HEK293 (cell line): ENCODE results near the gene COL6A2.

Experiments
- CTCF ChIA-PET: fragments of 350-600 bp; formaldehyde crosslinking; extraction: SDS; loops from one replicate; lab custom pipeline; 2021; ENCODE audit warnings: antibody characterized with exemption; lab: Yijun Ruan, JAX
- POLR2A ChIA-PET: fragments of 300-600 bp; formaldehyde crosslinking; extraction: SDS; loops from one replicate; lab custom pipeline; 2020; ENCODE audit warnings: antibody characterized with exemption, inconsistent platforms; lab: Yijun Ruan, JAX
- H3K27ac ChIP-seq: fragments of 200-500 bp; sonication (Bioruptor generic); 2 replicates; pipeline ENCODE4 v1.5.1; 2014; ENCODE audit warnings: low read depth, low read length, control low read depth, inconsistent platforms; ENCODE audit errors: extremely low read depth
- H3K36me3 ChIP-seq, 2 experiments: fragments of 200-500 bp in 1 of 2; sonication (Bioruptor generic) in 1 of 2; 1 replicate in 1 of 2; 2 replicates in 1 of 2; pipeline ENCODE4 v1.5.1; 2014 to 2017; ENCODE audit warnings: inconsistent platforms in 2 of 2, low read length in 2 of 2; ENCODE audit not compliant: control insufficient read depth in 2 of 2, insufficient read depth in 1 of 2
- H3K4me1 ChIP-seq: fragments of 200-500 bp; sonication (Bioruptor generic); 2 replicates; pipeline ENCODE4 v1.5.1; 2014; ENCODE audit warnings: mild to moderate bottlenecking, low read length, inconsistent platforms; ENCODE audit not compliant: control insufficient read depth, insufficient read depth
- H3K4me3 ChIP-seq: 2 replicates; pipeline ENCODE4 v1.5.1; 2011; ENCODE audit warnings: low read depth, mild to moderate bottlenecking, control low read depth, low read length, moderate library complexity
- H3K9me3 ChIP-seq: fragments of 200-500 bp; sonication (Bioruptor generic); 2 replicates; pipeline ENCODE4 v1.5.1; 2014; ENCODE audit warnings: low read depth, low read length, inconsistent platforms; ENCODE audit not compliant: control insufficient read depth, insufficient read depth
- HIC1 ChIP-seq: fragments of 450-650 bp; formaldehyde crosslinking; IDR thresholded peaks from 2 replicates; pipeline ENCODE4 v1.5.1; 2016; ENCODE audit warnings: missing biosample characterization, missing genetic modification characterization
- SALL2 ChIP-seq: fragments of 450-650 bp; formaldehyde crosslinking; IDR thresholded peaks from 2 replicates; pipeline ENCODE4 v1.5.0; 2017; ENCODE audit warnings: missing biosample characterization, mild to moderate bottlenecking, missing genetic modification characterization, borderline replicate concordance
- ZBTB1 ChIP-seq: fragments of 450-650 bp; formaldehyde crosslinking; IDR thresholded peaks from 2 replicates; pipeline ENCODE4 v1.5.1; 2016; ENCODE audit warnings: missing biosample characterization, missing genetic modification characterization
- ZBTB8A ChIP-seq: fragments of 450-650 bp; formaldehyde crosslinking; IDR thresholded peaks from 2 replicates; pipeline ENCODE4 v1.5.1; 2016; ENCODE audit warnings: missing biosample characterization, missing genetic modification characterization
- ZNF133 ChIP-seq: fragments of 450-650 bp; formaldehyde crosslinking; IDR thresholded peaks from 2 replicates; pipeline ENCODE4 v1.5.1; 2016; ENCODE audit warnings: missing biosample characterization, missing genetic modification characterization
- ZNF140 ChIP-seq: fragments of 450-650 bp; formaldehyde crosslinking; IDR thresholded peaks from 2 replicates; pipeline ENCODE4 v1.5.1; 2016; ENCODE audit warnings: missing biosample characterization, missing genetic modification characterization
- ZNF148 ChIP-seq: fragments of 450-650 bp; formaldehyde crosslinking; IDR thresholded peaks from 2 replicates; pipeline ENCODE4 v1.5.0; 2017; ENCODE audit warnings: missing biosample characterization, missing genetic modification characterization, borderline replicate concordance
- ZNF184 ChIP-seq: fragments of 450-650 bp; IDR thresholded peaks from 2 replicates; pipeline ENCODE4 v1.5.1; 2018; ENCODE audit warnings: missing biosample characterization, mild to moderate bottlenecking, missing genetic modification characterization
- ZNF311 ChIP-seq: fragments of 450-650 bp; formaldehyde crosslinking; IDR thresholded peaks from 2 replicates; pipeline ENCODE4 v1.5.1; 2017; ENCODE audit warnings: missing biosample characterization, missing genetic modification characterization, borderline replicate concordance
- ZNF350 ChIP-seq: fragments of 450-650 bp; formaldehyde crosslinking; IDR thresholded peaks from 2 replicates; pipeline ENCODE4 v1.5.0; 2017; ENCODE audit warnings: missing biosample characterization, mild to moderate bottlenecking, missing genetic modification characterization
- ZNF362 ChIP-seq: fragments of 450-650 bp; formaldehyde crosslinking; IDR thresholded peaks from 2 replicates; pipeline ENCODE4 v1.5.1; 2016; ENCODE audit warnings: missing biosample characterization, missing genetic modification characterization
- ZNF394 ChIP-seq: fragments of 450-650 bp; formaldehyde crosslinking; IDR thresholded peaks from 2 replicates; pipeline ENCODE4 v1.5.1; 2016; ENCODE audit warnings: missing biosample characterization, missing genetic modification characterization, mild to moderate bottlenecking, moderate library complexity, borderline replicate concordance
- ZNF404 ChIP-seq: fragments of 450-650 bp; formaldehyde crosslinking; IDR thresholded peaks from 2 replicates; pipeline ENCODE4 v1.5.1; 2017; ENCODE audit warnings: missing biosample characterization, missing genetic modification characterization
- ZNF433 ChIP-seq: fragments of 450-650 bp; formaldehyde crosslinking; IDR thresholded peaks from 2 replicates; pipeline ENCODE4 v1.5.1; 2016; ENCODE audit warnings: missing biosample characterization, missing genetic modification characterization, low read depth
- ZNF510 ChIP-seq: fragments of 450-650 bp; formaldehyde crosslinking; IDR thresholded peaks from 2 replicates; pipeline ENCODE4 v1.5.1; 2018; ENCODE audit warnings: mild to moderate bottlenecking, missing genetic modification characterization, missing biosample characterization; ENCODE audit not compliant: insufficient replicate concordance
- ZNF521 ChIP-seq: fragments of 450-650 bp; formaldehyde crosslinking; IDR thresholded peaks from 2 replicates; pipeline ENCODE4 v1.5.1; 2017; ENCODE audit warnings: missing biosample characterization, mild to moderate bottlenecking, missing genetic modification characterization
- ZNF560 ChIP-seq: fragments of 450-650 bp; formaldehyde crosslinking; IDR thresholded peaks from 2 replicates; pipeline ENCODE4 v1.5.1; 2017; ENCODE audit warnings: missing biosample characterization, missing genetic modification characterization, borderline replicate concordance
- ZNF585B ChIP-seq: fragments of 450-650 bp; formaldehyde crosslinking; IDR thresholded peaks from 2 replicates; pipeline ENCODE4 v1.5.1; 2016; ENCODE audit warnings: missing biosample characterization, missing genetic modification characterization
- ZNF596 ChIP-seq: fragments of 450-650 bp; IDR thresholded peaks from 2 replicates; pipeline ENCODE4 v1.5.0; 2018; ENCODE audit warnings: missing biosample characterization, mild to moderate bottlenecking, missing genetic modification characterization, moderate library complexity
- ZNF624 ChIP-seq: fragments of 450-650 bp; formaldehyde crosslinking; IDR thresholded peaks from 2 replicates; pipeline ENCODE4 v1.5.1; 2017; ENCODE audit warnings: missing biosample characterization, missing genetic modification characterization
- ZNF664 ChIP-seq: fragments of 450-650 bp; formaldehyde crosslinking; IDR thresholded peaks from 2 replicates; pipeline ENCODE4 v1.5.1; 2016; ENCODE audit warnings: missing biosample characterization, missing genetic modification characterization
- ZNF777 ChIP-seq: fragments of 450-650 bp; formaldehyde crosslinking; IDR thresholded peaks from 2 replicates; pipeline ENCODE4 v1.5.1; 2017; ENCODE audit warnings: missing biosample characterization, missing genetic modification characterization, borderline replicate concordance
- ZNF785 ChIP-seq: fragments of 450-650 bp; formaldehyde crosslinking; IDR thresholded peaks from 2 replicates; pipeline ENCODE4 v1.5.1; 2016; ENCODE audit warnings: missing biosample characterization, missing genetic modification characterization
- ZSCAN30 ChIP-seq: fragments of 450-650 bp; IDR thresholded peaks from 2 replicates; pipeline ENCODE4 v1.5.1; 2018; ENCODE audit warnings: missing biosample characterization, mild to moderate bottlenecking, missing genetic modification characterization, moderate library complexity
- ZXDB ChIP-seq: fragments of 450-650 bp; formaldehyde crosslinking; IDR thresholded peaks from 2 replicates; pipeline ENCODE4 v1.5.1; 2016; ENCODE audit warnings: missing biosample characterization, missing genetic modification characterization
- TF ChIP-seq, protein P1 (sequence below): fragments of 450-650 bp; formaldehyde crosslinking; IDR thresholded peaks from 2 replicates; pipeline ENCODE4 v1.5.1; 2016; ENCODE audit warnings: missing biosample characterization, missing genetic modification characterization
- TF ChIP-seq, protein P2 (sequence below): fragments of 450-650 bp; formaldehyde crosslinking; IDR thresholded peaks from 2 replicates; pipeline ENCODE4 v1.5.1; 2016; ENCODE audit warnings: missing biosample characterization, missing genetic modification characterization

The COL6A2 gene

DNA sequence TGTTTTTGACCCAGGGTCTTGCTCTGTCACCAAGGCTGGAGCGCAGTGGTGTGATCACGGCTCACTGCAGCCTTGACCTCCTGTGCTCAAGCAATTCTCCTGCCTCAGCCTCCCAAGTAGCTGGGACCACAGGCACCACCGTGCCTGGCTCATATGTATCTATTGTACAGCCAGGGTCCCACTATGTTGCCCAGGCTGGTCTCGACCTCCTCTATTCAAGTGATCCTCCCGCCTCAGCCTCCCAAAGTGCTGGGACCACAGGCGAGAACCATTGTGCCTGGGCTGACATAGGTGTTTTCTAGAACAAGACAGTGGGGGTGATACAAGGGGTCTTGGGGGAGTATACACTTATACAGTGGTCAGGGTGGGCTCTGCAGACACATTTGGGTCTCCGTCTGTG lies 40.0 kb downstream of the COL6A2 start (continued):
- TF ChIP-seq, protein P1, sequence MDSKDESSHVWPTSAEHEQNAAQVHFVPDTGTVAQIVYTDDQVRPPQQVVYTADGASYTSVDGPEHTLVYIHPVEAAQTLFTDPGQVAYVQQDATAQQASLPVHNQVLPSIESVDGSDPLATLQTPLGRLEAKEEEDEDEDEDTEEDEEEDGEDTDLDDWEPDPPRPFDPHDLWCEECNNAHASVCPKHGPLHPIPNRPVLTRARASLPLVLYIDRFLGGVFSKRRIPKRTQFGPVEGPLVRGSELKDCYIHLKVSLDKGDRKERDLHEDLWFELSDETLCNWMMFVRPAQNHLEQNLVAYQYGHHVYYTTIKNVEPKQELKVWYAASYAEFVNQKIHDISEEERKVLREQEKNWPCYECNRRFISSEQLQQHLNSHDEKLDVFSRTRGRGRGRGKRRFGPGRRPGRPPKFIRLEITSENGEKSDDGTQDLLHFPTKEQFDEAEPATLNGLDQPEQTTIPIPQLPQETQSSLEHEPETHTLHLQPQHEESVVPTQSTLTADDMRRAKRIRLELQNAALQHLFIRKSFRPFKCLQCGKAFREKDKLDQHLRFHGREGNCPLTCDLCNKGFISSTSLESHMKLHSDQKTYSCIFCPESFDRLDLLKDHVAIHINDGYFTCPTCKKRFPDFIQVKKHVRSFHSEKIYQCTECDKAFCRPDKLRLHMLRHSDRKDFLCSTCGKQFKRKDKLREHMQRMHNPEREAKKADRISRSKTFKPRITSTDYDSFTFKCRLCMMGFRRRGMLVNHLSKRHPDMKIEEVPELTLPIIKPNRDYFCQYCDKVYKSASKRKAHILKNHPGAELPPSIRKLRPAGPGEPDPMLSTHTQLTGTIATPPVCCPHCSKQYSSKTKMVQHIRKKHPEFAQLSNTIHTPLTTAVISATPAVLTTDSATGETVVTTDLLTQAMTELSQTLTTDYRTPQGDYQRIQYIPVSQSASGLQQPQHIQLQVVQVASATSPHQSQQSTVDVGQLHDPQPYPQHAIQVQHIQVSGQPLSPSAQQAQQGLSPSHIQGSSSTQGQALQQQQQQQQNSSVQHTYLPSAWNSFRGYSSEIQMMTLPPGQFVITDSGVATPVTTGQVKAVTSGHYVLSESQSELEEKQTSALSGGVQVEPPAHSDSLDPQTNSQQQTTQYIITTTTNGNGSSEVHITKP (tag by site-specific recombination) = no peak
- no peak for TF ChIP-seq ZNF362 (tag by site-specific recombination)
- TF ChIP-seq ZNF624 (tag by site-specific recombination) = no peak
- TF ChIP-seq, protein P2, sequence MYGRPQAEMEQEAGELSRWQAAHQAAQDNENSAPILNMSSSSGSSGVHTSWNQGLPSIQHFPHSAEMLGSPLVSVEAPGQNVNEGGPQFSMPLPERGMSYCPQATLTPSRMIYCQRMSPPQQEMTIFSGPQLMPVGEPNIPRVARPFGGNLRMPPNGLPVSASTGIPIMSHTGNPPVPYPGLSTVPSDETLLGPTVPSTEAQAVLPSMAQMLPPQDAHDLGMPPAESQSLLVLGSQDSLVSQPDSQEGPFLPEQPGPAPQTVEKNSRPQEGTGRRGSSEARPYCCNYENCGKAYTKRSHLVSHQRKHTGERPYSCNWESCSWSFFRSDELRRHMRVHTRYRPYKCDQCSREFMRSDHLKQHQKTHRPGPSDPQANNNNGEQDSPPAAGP = no peak
- no peak for TF ChIP-seq ZNF664 (tag by site-specific recombination)
- no peak for TF ChIP-seq ZNF785
- TF ChIP-seq HIC1 (tag by site-specific recombination) = no peak
- TF ChIP-seq ZNF311 (tag by site-specific recombination) = no peak
- TF ChIP-seq ZNF596 (tag by site-specific recombination) = no peak

- Histone ChIP-seq H3K4me1 (no peaks in the 10 kb centered on the region), H3K27ac (no peak overlapping the region), H3K36me3 (no peaks in the 10 kb centered on the region), H3K9me3 (no peaks in the 10 kb centered on the region), H3K4me3 (no peak overlapping the region)
- POLR2A ChIA-PET = no interaction called here
- CTCF ChIA-PET = no interaction called here
- TF ChIP-seq ZNF585B = no peak
- no peak for TF ChIP-seq ZNF133 (tag by site-specific recombination)
- TF ChIP-seq ZNF560 = no peak
- no peak for TF ChIP-seq ZNF184 (tag by site-specific recombination)
- TF ChIP-seq ZSCAN30 (tag by site-specific recombination) = no peak
- no peak for TF ChIP-seq ZNF394
- TF ChIP-seq ZBTB8A (tag by site-specific recombination) = no peak
- TF ChIP-seq ZNF350 (tag by site-specific recombination) = no peak
- TF ChIP-seq ZNF148 (tag by site-specific recombination) = no peak
- no peak for TF ChIP-seq ZNF404
- TF ChIP-seq ZBTB1 (tag by site-specific recombination) = no peak
- no peak for TF ChIP-seq SALL2
- no peak for TF ChIP-seq ZNF777 (tag by site-specific recombination)
- TF ChIP-seq ZXDB (tag by site-specific recombination) = no peak
- TF ChIP-seq ZNF140 = no peak
- no peak for TF ChIP-seq ZNF433
- TF ChIP-seq ZNF510 (tag by site-specific recombination) = no peak
- no peak for TF ChIP-seq ZNF521 (tag by site-specific recombination)
Observed at GRCh38 chr21:46138383-46138970, 40.6 kb downstream of the COL6A2 start.
